Fibroblast of skin of left biceps (primary cell): ENCODE data around the gene CACNA1I.
"Not testable (repeated sequence)": the region's sequence is repeated elsewhere in the genome, so short reads cannot be mapped to it uniquely, and the experiment has no call there.

Source experiments
- DNase-seq, 2 experiments: peaks; one replicate each; pipeline ENCODE4 v3.0.0-alpha.2; 2013; ENCODE audit warnings: low read depth in 2 of 2

CACNA1I gene

DNA sequence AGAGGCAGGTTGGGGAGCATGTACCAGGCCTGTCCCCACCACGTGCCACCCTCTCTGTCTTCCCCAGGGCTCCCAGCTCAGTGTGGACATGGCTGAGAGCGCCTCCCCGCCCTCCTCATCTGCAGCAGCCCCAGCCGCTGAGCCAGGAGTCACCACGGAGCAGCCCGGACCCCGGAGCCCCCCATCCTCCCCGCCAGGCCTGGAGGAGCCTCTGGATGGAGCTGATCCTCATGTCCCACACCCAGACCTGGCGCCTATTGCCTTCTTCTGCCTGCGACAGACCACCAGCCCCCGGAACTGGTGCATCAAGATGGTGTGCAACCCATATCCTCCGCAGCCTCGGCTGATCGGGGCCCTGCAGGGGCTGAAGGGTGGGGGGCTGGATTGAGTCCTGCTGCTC is at the start of gene CACNA1I:
TSS of gene CACNA1I (plus strand) at position 89 of the 400 bp plus-strand sequence. CDS start at position 89, 0 bp downstream.
- no peak for DNase-seq

DNA sequence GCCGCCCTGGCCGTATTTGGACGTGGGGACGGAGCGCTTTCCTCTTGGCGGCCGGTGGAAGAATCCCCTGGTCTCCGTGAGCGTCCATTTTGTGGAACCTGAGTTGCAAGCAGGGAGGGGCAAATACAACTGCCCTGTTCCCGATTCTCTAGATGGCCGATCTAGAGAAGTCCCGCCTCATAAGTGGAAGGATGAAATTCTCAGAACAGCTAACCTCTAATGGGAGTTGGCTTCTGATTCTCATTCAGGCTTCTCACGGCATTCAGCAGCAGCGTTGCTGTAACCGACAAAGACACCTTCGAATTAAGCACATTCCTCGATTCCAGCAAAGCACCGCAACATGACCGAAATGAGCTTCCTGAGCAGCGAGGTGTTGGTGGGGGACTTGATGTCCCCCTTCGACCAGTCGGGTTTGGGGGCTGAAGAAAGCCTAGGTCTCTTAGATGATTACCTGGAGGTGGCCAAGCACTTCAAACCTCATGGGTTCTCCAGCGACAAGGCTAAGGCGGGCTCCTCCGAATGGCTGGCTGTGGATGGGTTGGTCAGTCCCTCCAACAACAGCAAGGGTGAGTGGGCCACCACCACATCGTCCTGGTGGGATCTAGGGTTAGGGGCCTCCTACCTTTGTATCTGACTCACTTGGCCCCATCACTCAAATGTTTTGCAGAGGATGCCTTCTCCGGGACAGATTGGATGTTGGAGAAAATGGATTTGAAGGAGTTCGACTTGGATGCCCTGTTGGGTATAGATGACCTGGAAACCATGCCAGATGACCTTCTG is 49.3 kb upstream of the CACNA1I start:
- DNase-seq = not testable (repeated sequence)

DNA sequence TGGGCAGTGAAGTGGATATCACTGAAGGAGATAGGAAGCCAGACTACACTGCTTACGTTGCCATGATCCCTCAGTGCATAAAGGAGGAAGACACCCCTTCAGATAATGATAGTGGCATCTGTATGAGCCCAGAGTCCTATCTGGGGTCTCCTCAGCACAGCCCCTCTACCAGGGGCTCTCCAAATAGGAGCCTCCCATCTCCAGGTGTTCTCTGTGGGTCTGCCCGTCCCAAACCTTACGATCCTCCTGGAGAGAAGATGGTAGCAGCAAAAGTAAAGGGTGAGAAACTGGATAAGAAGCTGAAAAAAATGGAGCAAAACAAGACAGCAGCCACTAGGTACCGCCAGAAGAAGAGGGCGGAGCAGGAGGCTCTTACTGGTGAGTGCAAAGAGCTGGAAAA is 48.5 kb upstream of the CACNA1I start:
- DNase-seq = not testable (repeated sequence)

DNA sequence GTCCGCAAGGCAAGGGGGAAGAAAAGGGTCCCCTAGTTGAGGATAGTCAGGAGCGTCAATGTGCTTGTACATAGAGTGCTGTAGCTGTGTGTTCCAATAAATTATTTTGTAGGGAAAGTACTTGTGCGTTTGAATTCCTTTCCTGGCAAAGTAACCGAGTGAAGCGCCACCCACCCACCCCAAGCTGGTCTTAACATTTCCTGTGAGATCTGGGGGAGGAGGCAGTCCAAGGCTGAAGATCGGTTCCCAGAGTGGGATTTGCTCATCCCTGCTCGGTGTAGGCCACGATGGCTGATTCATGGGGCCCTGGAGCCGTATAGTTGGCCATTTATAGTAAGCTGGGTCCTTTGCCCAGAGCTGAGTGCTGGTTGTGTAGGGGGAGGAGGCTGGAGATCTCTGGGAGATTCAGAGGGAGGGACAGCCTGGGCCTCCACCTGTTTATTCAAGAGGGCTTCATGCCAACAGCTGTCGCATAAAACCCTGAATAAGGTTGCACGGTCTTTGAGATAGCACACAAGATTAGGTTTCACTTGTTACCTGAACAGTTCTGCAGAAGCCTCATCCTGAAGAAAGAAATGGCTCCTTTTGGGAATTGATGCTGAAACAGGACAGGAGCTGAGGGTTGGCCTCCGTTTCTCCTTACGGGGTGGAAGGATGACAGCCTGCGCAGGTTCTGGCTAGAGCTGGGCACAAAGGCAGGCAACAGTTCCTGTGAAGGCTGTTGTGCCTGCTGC is 47.8 kb upstream of the CACNA1I start:
- DNase-seq = peak in 1 of 2 experiments; percentile 30

DNA sequence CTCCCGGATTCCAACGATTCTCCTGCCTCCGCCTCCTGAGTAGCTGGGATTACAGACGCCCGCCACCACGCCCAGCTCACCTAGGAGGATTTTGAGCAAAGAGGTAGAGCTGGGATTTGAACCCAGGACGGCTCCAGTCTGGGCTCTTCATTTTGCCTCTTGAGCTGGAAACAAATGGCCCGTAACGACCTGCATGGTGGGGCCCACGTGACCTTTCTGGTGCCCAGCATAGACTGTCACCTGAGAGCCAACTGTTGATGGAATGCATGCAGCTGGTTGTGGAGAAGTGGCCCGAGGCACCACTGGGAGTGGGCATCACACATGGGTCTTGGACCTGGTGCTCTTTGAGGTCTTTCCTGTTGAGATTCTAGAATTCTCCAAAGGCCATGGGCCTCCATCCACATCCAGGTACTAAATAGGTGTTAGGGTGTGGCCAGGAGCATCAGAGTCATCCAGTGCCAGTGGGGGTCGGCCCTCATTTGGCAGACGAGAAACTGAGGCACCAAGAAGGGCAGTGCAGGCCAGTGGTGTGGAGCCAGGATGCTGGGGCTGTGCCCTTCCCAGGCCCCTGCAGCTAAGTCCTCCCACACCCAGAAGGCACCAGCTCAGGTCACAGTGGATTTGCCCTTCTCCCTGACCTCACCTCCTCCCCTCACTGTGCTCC is 46.3 kb upstream of the CACNA1I start:
- DNase-seq = no peak

DNA sequence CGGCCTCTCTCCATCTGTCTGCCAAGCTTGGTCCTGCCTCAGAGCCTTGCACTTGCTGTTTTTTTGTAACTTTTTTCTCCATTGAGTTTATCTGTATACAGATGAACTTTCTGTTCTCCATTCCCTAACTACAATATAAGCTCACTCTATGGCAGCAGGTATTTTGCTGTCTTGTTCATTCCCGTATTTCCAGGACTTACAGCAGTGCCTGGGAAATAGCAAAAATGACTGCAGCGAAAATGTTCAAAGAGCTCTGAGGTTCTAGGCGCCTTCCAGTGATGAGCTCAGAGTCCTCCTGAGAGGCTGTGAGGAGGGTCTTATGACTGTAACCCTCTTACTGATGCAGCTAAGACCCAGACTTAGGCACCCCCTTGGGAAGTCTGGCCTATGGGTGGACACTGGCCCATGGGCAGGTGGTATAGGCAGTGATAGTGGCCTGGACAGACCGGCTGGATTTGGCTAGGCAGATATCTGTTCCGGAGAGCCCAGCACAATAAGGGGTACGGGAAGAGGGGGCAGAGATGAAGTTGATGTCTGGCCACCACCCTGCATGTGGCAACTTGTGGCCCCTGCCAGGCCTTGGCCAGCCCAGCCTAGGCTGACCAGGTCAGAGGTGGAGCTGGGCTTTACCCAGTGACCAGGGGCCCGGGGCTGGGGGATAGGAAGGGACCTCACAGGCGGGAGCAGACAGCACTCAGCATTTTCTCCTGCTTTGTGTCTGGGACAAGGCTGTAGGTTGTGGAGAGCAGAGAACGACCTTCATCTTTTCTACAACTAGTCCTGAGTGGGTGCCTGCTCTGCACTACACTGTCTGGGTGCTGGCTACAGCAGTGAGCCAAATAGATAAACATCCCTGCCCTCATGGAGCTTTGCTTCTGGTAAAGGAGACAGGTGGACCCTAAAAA is 45.5 kb upstream of the CACNA1I start:
- DNase-seq = no peak

DNA sequence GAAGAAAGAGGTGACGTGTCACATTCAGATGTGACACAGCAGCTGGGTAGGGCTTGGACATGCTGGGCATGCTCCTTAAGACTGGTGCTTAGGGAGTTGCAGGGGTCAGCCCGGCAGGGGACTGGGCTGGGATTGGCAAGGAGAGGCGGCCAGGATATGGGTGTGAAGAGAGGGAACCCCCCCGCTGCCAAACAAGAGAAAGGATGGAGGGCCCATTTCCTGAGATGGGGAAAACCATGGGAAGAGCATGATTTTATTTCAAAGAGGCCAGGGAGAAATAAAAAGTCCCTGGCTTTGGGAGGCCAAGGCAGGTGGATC is 44.9 kb upstream of the CACNA1I start:
- no peak for DNase-seq

DNA sequence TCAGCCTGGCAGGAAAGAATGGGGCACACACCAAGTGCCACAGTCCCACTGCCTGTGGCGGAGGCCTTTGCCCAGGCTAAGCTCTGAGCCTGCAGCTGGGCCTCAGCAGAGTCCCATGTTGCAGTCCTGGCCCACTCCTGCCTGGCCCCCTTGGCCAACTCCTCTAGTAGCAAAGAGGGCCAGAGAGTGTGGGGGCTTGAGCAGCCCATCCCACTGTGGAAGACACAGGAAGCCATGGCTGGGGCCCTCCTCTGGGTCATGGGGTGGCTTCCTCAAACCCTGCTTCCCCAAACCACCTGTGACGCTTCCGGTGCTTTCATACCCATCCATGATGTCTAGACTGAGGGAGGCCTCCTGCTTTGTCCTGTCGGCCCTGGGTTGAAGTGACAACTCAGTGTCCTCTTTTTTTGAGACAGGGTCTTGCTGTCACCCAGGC is 43.8 kb upstream of the CACNA1I start:
- DNase-seq = no peak

DNA sequence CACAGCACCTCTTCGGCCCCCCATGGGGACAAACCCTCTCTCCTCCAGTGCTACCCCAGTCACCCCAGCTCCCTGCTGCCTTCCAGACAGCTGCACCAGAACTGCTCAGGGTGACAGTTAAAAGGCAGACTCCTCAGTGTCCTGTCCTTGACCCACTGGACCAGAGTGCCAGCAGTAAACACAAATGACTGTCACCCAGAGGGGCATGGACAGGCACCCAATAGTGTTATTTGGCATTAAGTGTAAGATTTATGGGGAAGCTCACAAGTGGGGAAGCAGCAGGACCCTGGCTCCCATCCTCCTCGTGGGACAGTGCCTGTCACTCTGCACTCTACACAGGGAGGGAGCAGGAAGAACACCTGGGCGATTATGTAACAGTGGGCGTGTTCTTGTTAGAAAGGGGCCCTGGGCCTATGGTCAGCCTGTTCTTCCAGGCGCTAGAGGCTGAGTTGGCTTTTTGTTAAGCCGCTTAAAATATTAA is 43.0 kb upstream of the CACNA1I start:
- no peak for DNase-seq

DNA sequence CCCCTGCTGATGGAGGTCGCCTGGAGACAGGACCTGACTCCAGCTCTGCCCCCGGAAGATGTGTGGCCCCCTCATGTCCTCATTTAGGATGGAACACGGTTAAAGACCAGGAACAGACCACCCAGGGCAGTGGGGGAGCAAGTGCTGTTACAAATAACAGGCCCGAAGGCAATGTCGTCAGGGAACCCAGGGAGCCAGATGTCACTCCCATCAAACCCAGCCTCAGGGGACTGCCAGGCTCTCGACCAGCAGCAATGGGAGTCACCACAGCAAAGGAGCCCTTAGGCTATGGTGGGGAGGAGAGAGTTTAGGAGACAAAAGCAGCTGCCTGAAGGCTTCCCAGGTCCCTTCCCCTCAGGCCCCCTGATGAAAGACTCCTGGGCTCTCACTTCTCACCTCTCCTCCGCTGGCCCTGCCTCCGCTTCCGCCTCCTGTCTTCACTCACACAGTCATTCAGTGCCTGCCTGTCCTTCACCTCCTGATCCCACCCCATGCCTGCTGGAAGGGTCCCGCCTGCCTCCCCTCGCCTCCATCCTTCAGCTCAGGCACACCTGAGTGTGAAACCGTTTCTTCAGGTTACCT is 42.4 kb upstream of the CACNA1I start:
- DNase-seq = no peak

DNA sequence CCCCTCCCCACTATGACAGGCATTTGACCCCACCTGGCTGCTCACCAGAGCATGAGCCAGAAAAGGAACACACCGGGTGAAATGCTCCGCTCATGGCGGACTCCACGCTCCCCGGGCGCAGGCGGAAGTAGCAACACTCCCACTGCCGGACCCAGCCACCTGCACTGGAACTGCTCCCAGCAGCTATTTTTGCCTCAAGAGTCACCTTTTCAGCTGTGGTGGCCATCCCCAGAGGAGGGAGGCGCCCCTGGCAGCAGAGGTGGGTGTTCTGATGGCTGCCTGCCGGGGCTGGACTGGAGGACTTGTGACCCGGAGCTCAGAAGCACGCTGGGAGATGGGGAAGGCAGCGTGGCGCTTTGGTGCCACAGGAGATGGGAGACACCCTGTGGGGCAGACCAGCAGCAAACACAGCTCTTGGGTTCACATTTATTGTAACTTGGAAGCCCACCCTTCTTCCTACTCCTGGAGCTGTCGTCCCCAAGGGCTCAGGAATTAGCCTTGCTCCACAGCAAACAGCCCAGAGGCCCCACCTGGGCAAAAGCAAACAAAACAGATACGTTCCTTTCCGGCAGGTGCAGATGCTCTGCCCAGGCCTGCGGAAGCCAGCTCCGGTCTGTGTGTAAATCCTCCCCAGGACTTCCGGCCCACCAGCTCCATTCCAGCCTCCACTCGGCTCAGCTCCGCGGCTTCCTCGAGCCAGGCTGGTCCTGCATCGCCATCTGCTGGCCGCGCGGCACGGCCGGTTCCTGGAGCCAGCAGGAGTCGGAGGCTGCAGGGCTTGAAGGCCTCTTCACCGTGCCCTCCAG is 41.7 kb upstream of the CACNA1I start:
- DNase-seq = peak; percentile 65 to 71

DNA sequence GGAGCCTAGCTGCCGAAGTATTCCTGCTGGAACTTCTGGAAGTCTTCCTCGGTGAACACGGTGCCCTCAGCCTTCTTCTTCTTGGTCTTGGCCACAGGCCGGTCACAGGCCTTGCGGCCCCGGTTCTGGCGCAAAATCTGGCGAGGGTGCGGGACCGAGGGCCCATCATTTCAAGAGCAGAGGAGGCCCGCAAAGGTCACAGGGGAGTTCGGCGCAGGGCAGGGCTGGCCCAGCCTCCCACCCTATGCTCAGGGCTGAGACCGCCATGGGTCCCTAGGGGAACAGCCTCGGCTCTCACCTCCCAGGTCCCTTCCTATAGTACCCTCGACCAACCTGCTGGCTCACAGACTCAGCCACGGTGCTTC is 41.1 kb upstream of the CACNA1I start:
- DNase-seq = no peak

DNA sequence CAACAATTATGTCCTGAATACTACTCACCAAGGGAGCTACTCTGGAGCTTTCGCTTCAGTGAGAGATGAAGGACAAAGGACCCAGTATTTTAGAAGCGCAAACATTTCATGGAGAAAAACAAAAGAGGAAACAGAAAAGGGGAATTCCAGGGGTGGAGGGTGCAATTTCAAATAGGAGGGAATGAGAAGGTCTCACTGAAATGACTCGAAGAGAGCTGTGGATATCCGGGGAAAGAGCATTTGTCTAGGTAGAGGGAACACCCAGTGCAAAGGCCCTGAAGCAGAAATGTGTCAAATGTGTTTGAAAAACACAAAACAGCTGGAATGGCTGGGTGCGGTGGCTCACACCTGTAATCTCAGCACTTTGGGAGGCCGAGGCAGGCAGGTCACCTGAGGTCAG is 40.4 kb upstream of the CACNA1I start:
- no peak for DNase-seq

DNA sequence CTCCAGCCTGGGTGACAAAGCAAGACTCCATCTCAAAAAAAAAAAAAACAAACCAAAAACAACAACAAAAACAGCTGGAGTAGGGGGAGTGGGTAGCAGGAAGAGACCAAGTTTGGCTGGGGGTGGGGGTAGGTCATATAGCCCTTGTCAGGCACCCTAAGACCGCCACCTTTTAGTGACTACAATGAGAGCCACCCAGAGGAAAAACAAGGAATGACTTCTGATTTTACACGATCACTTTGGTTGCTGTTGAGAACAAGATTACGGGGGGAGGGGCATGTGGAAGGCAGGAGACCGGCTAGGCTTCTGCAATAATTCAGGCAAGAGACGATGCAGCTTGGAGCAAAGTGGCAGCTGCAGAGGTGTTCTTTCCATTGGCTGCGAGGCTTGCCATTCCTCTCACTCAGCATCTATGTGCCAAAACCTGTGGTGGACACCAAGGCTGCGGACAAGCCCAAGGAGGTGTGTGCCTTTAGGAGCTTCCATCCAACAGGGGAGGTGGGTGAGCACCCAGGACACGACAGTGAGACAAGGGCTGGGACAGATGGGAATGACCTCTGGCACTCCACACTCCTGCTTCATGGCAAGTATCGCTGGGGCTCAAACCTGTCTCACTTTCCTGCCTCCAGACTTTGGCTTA is 39.7 kb upstream of the CACNA1I start:
- DNase-seq = no peak

DNA sequence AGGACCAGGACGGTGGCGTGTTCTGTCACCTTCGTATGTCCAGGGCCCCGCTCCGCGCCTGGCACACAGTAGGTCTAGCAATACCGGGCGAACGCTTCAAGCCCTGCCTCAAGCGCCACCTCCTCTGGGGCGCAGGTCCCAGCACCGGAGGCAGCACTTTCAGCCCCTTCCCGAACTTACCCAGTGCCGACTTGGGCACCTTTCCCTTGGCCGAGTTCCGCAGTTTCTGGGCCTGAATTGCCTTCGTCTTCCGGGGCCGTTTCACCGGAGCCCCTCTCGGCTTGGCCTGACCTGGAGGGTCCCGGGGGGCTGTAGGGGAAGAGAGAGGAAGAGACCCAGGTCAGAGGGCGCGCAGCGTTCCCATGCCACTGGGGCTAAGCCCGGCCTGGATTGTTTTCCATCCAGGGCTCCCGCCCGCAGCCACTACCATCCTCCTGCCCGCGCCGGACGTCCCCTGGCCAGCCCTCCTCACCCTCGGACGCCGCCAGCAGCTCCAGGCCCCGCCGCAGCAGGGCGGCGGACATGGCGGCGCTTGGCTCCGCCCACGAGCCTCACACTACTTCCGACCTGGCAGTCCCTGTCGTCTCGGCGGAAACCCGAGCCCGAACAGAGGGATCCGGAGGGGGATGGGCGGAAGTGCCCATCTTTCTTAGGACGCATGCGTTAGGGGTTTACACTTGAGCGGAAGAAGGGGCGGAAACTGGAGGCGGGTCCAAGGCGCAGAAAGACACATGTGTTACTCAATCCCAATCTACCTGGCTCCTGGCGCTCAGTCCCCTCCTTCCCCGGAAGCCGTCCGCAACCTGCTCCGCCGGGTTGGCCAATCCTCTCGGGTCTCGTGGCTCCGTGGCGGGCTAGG is 38.1 kb upstream of the CACNA1I start, which contains the start of gene RPS19BP1:
TSS of gene RPS19BP1 (minus strand) at position 534 of the 859 bp plus-strand sequence. CDS start at position 524, 10 bp downstream.
- peak; percentile 97 to 98 for DNase-seq

DNA sequence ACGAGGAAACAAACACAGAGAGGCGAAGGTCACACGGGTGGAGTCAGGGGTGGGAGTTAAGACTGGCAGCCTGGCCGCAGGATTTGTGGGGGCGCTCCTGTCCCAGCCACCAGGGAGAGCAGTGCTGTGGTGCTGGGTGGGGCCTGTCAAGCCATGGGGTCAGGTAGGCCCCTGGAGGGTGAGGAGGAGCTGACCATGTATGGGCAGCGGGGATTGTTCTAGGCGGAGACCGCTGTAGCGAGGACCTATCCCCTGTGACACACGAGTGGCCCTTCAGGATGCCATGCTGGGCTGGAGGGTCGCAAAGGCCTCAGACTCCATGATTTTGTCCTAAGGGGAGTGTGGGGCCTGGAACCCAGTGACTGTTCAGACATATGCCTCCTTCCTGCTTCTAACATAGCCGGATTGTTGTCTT is 36.5 kb upstream of the CACNA1I start:
- DNase-seq = no peak

DNA sequence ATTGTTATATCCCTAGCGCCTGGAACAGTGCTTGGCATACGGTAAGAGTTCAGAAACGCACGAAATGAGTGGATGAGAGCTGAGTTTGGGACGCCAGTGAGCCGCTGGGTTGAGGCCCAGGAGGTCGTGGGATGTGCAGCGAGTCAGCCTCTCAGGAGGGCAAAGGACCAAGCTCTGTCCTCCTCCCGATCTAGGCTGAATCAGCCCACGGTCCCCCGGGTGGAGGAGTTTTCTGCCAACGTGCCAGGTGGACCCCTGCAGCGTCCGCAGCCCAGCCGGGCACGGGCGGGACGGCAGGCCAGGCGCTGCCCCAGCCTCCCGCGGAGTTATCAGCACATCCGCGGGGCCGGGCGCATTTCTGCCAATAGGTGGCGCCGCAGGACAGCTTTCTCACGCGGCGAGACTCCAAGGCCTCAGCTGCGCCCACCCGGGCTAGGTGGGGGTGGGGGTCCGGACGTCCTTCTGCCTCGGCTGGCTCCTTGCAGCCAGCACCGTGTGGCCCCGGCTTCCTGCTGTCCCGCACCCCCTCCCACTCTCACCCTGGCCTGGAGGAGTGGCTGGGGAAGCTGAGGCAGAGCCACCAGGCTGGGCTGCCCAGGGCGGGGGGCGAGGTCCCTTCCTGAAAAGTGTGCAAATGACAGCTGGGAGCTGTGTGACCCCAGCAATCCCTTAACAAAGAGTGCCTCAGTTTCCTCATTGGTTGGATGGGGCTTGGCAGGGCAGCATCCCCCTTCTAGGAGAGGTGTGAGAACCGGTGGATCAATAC is 35.8 kb upstream of the CACNA1I start:
- DNase-seq = peak in 1 of 2 experiments; percentile 38

DNA sequence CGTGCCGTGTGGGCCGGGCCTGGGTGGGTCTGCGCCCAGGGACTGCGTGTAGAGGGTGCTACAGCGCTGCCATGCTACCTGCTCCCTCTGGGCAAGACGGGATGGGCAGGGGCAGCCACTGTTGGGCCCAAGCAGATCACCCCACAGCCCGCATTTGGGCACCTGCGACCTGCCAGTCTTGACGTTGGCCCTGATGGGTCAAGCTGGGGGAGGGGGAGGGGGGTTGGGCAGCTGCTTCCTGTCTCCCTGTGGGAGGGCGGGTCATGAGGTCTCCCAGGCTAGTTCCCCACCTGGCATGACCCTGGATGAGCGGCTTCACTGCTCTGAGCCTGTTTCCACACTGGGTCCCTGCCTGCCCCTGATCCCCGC is 35.2 kb upstream of the CACNA1I start:
- DNase-seq = no peak
